PFSK-1 (cell line): Measurements from ENCODE around the gene KLF12.

Experiments
- POLR2AphosphoS5 ChIP-seq: IDR thresholded peaks from 2 replicates; pipeline ENCODE4 v1.6.1; 2012; ENCODE audit warnings: low read depth, mild to moderate bottlenecking, control low read depth, low read length, moderate library complexity
- SIN3A ChIP-seq: IDR thresholded peaks from 2 replicates; pipeline ENCODE4 v1.6.1; 2012; ENCODE audit warnings: mild to moderate bottlenecking, low read length, moderate library complexity, borderline replicate concordance; ENCODE audit not compliant: insufficient read depth
- TAF1 ChIP-seq: IDR thresholded peaks from 2 replicates; pipeline ENCODE4 v1.6.1; 2012; ENCODE audit warnings: low read length, control low read depth, borderline replicate concordance; ENCODE audit not compliant: insufficient read depth

- no peak for TF ChIP-seq TAF1
- no peak for TF ChIP-seq POLR2AphosphoS5
- TF ChIP-seq SIN3A = no peak
Measured at GRCh38 chr13:74103196-74103595, 31.0 kb downstream of the KLF12 start.
